Right atrium auricular region (tissue), 2 donors: ENCODE data around the gene SRPX2. TPM values are rescaled to one million over a fixed set of nuclear protein-coding genes. Genes with fewer than 3 reads are reported as not detected.
"Not testable (repeated sequence)": the region's sequence is repeated elsewhere in the genome, so short reads cannot be mapped to it uniquely, and the experiment has no call there.

Source experiments
- DNase-seq: peaks from one replicate; pipeline ENCODE4 v3.0.0-alpha.2; 2019; ENCODE audit warnings: low spot score
- H3K27ac ChIP-seq, 2 donors: fragments of 200-600 bp; sonication (generic); 1 replicate in 1 of 2; 2 replicates in 1 of 2; pipeline ENCODE4 v1.5.1; 2016 to 2019
- H3K27me3 ChIP-seq, 2 donors: fragments of 200-600 bp; sonication (generic); one replicate each; pipeline versions ENCODE4 v1.5.1 to v1.6.0; 2017 to 2019
- H3K36me3 ChIP-seq: fragments of 200-600 bp; sonication (generic); one replicate; pipeline ENCODE4 v1.5.1; 2016
- H3K4me1 ChIP-seq, 2 donors: fragments of 200-600 bp; sonication (generic); one replicate each; pipeline versions ENCODE4 v1.5.1 to v1.6.0; 2017 to 2019
- H3K4me3 ChIP-seq, 2 donors: fragments of 200-600 bp; sonication (generic); 1 replicate in 1 of 2; 2 replicates in 1 of 2; pipeline ENCODE4 v1.5.1; 2017 to 2019; ENCODE audit warnings: mild to moderate bottlenecking in 1 of 2, moderate library complexity in 1 of 2
- H3K9me3 ChIP-seq, 2 donors: fragments of 200-600 bp; sonication (generic); one replicate each; pipeline ENCODE4 v1.5.1; 2019
- CTCF ChIP-seq, 2 donors: fragments of 200-600 bp; sonication (generic); IDR thresholded peaks; one replicate each; pipeline ENCODE4 v1.5.1; 2019; ENCODE audit warnings: antibody characterized with exemption in 2 of 2
- total RNA-seq, 2 donors: library from RNA; depleted of rRNA; stranded (reverse); fragments of >200 nt; gene quantifications; one replicate each; pipeline ENCODE4 v1.1.0, GENCODE V29; 2016

The SRPX2 gene
- total RNA-seq, 2 donors from 2014 or later = 14.9 to 15.3 TPM

- Histone ChIP-seq H3K27ac (no peak overlapping the region), H3K27me3 (no peaks in the 10 kb centered on the region), H3K4me1 (no peaks in the 10 kb centered on the region), H3K4me3 (no peak overlapping the region), H3K36me3 (no peaks in the 10 kb centered on the region), H3K9me3 (no peaks in the 10 kb centered on the region)
- DNase-seq = no peak
- no peak for TF ChIP-seq CTCF (IDR thresholded peaks at IDR 0.05)
Observed at GRCh38 chrX:100704581-100705203, 60.7 kb downstream of the SRPX2 start.

- Histone ChIP-seq H3K4me1 (no peaks in the 10 kb centered on the region), H3K9me3 (no peaks in the 10 kb centered on the region), H3K4me3 (no peak overlapping the region), H3K27ac (no peak overlapping the region), H3K36me3 (no peaks in the 10 kb centered on the region), H3K27me3 (peaks cover 0 to 4% of the 10 kb centered on the region in 2 donors)
- DNase-seq = no peak
- no peak for TF ChIP-seq CTCF (IDR thresholded peaks at IDR 0.05)
Observed at GRCh38 chrX:100710816-100711215, 66.8 kb downstream of the SRPX2 start.

GRCh38 chrX:100717363-100717762, 73.4 kb downstream of the SRPX2 start:
- no peaks in the 10 kb centered on the region for H3K4me1 ChIP-seq
- H3K4me3 ChIP-seq = no peak overlapping the region
- DNase-seq = no peak
- no peak overlapping the region for H3K27ac ChIP-seq
- peaks cover 0 to 4% of the 10 kb centered on the region in 2 donors for H3K27me3 ChIP-seq
- TF ChIP-seq CTCF (IDR thresholded peaks at IDR 0.05) = no peak
- no peaks in the 10 kb centered on the region for H3K36me3 ChIP-seq
- H3K9me3 ChIP-seq = no peaks in the 10 kb centered on the region

- H3K9me3 ChIP-seq = no peaks in the 10 kb centered on the region
- no peak for DNase-seq
- no peak overlapping the region for H3K4me3 ChIP-seq
- no peak overlapping the region for H3K27ac ChIP-seq
- no peak for TF ChIP-seq CTCF (IDR thresholded peaks at IDR 0.05)
- no peaks in the 10 kb centered on the region for H3K36me3 ChIP-seq
- H3K27me3 ChIP-seq = peaks cover 0 to 4% of the 10 kb centered on the region in 2 donors
- no peaks in the 10 kb centered on the region for H3K4me1 ChIP-seq
Observed at GRCh38 chrX:100719139-100719538, 75.1 kb downstream of the SRPX2 start.

- TF ChIP-seq CTCF (IDR thresholded peaks at IDR 0.05) = no peak
- Histone ChIP-seq H3K4me3 (no peak overlapping the region), H3K27ac (no peak overlapping the region)
Observed at GRCh38 chrX:100720301-100720700, 76.3 kb downstream of the SRPX2 start.

GRCh38 chrX:100721328-100721727, 77.3 kb downstream of the SRPX2 start:
- DNase-seq = no peak
- H3K4me3 ChIP-seq = no peak overlapping the region
- no peaks in the 10 kb centered on the region for H3K9me3 ChIP-seq
- H3K36me3 ChIP-seq = no peaks in the 10 kb centered on the region
- no peaks in the 10 kb centered on the region for H3K27me3 ChIP-seq
- H3K27ac ChIP-seq = no peak overlapping the region
- H3K4me1 ChIP-seq = no peaks in the 10 kb centered on the region
- TF ChIP-seq CTCF (IDR thresholded peaks at IDR 0.05) = no peak

More at GRCh38 chrX:100720301-100720700, 76.3 kb downstream of the SRPX2 start:
- no peaks in the 10 kb centered on the region for H3K36me3 ChIP-seq
- no peaks in the 10 kb centered on the region for H3K4me1 ChIP-seq
- H3K9me3 ChIP-seq = no peaks in the 10 kb centered on the region
- H3K27me3 ChIP-seq = no peaks in the 10 kb centered on the region
- no peak for DNase-seq

GRCh38 chrX:100724006-100724405, 80.0 kb downstream of the SRPX2 start:
- not testable (repeated sequence) for H3K4me3 ChIP-seq, H3K27ac ChIP-seq, H3K9me3 ChIP-seq, DNase-seq, H3K4me1 ChIP-seq, H3K36me3 ChIP-seq, H3K27me3 ChIP-seq
